ENCODE data around the gene RABAC1.

RABAC1 gene

GRCh38 chr19:41913538-41914423, 45.3 kb downstream of the RABAC1 start:
- no peak for TF ChIP-seq CTCF (IDR thresholded peaks at IDR 0.05; ENCODE audit: low read depth, low read length)
- no peak overlapping the region for H3K4me3 ChIP-seq (replicated peaks in 1 of 2; ENCODE audit: low read depth in 2 of 2, low read length in 2 of 2)
- DNase-seq (ENCODE audit: low read depth in 2 of 2), result no peak

- no peak overlapping the region for H3K4me3 ChIP-seq (replicated peaks in 1 of 2; ENCODE audit: low read depth in 2 of 2, low read length in 2 of 2)
- no peak for DNase-seq (ENCODE audit: low read depth in 2 of 2)
- no peak for TF ChIP-seq CTCF (IDR thresholded peaks at IDR 0.05; ENCODE audit: low read depth, low read length)
Measured at GRCh38 chr19:41912899-41913537, 46.1 kb downstream of the RABAC1 start.

- no peak for DNase-seq (ENCODE audit: low read depth in 2 of 2)
- H3K4me3 ChIP-seq (replicated peaks in 1 of 2; ENCODE audit: low read depth in 2 of 2, low read length in 2 of 2), result no peak overlapping the region
- TF ChIP-seq CTCF (IDR thresholded peaks at IDR 0.05; ENCODE audit: low read depth, low read length), result no peak
Measured at GRCh38 chr19:41911889-41912731, 47.0 kb downstream of the RABAC1 start.

GRCh38 chr19:41910992-41911888, 47.9 kb downstream of the RABAC1 start:
- no peak overlapping the region for H3K4me3 ChIP-seq (replicated peaks in 1 of 2; ENCODE audit: low read depth in 2 of 2, low read length in 2 of 2)
- DNase-seq (ENCODE audit: low read depth in 2 of 2), result no peak
- TF ChIP-seq CTCF (IDR thresholded peaks at IDR 0.05; ENCODE audit: low read depth, low read length), result no peak

- no peak overlapping the region for H3K4me3 ChIP-seq (replicated peaks in 1 of 2; ENCODE audit: low read depth in 2 of 2, low read length in 2 of 2)
- TF ChIP-seq CTCF (IDR thresholded peaks at IDR 0.05; ENCODE audit: low read depth, low read length), result no peak
- DNase-seq (ENCODE audit: low read depth in 2 of 2), result no peak
Measured at GRCh38 chr19:41910240-41910991, 48.7 kb downstream of the RABAC1 start.

Data from cardiac fibroblast (primary cell).